GM18858 (cell line): Measurements from ENCODE around the gene RHBDF2.

Experiments
- ATAC-seq: cut with Tn5 transposase; IDR thresholded peaks from one replicate; pipeline ENCODE4 v1.9.1; 2021; ENCODE audit not compliant: unreplicated experiment

The RHBDF2 gene

GRCh38 chr17:76484228-76484725, 16.9 kb downstream of the RHBDF2 start:
- no peak for ATAC-seq

GRCh38 chr17:76481071-76481655, 20.1 kb downstream of the RHBDF2 start:
- peak; percentile 62 for ATAC-seq

- no peak for ATAC-seq
Observed at GRCh38 chr17:76480632-76481031, 20.6 kb downstream of the RHBDF2 start.

GRCh38 chr17:76479515-76480060, 21.6 kb downstream of the RHBDF2 start:
- ATAC-seq = no peak

GRCh38 chr17:76478730-76479514, 22.3 kb downstream of the RHBDF2 start:
- ATAC-seq = no peak

GRCh38 chr17:76478097-76478496, 23.1 kb downstream of the RHBDF2 start:
- no peak for ATAC-seq

GRCh38 chr17:76477576-76477975, 23.6 kb downstream of the RHBDF2 start:
- ATAC-seq = no peak

GRCh38 chr17:76476736-76477135, 24.5 kb downstream of the RHBDF2 start:
- no peak for ATAC-seq

GRCh38 chr17:76475302-76475701, 25.9 kb downstream of the RHBDF2 start:
- ATAC-seq = no peak

- ATAC-seq = no peak
Observed at GRCh38 chr17:76474894-76475293, 26.3 kb downstream of the RHBDF2 start.

GRCh38 chr17:76474238-76474637, 27.0 kb downstream of the RHBDF2 start:
- ATAC-seq = no peak

GRCh38 chr17:76473541-76473985, 27.7 kb downstream of the RHBDF2 start:
- ATAC-seq = no peak

- no peak for ATAC-seq
Observed at GRCh38 chr17:76472726-76473125, 28.5 kb downstream of the RHBDF2 start.

- no peak for ATAC-seq
Observed at GRCh38 chr17:76472258-76472645, 29.0 kb downstream of the RHBDF2 start.

- no peak for ATAC-seq
Observed at GRCh38 chr17:76471498-76472257, 29.5 kb downstream of the RHBDF2 start.

- ATAC-seq = no peak
Observed at GRCh38 chr17:76469991-76470739, 31.1 kb downstream of the RHBDF2 start.

- no peak for ATAC-seq
Observed at GRCh38 chr17:76469076-76469990, 31.9 kb downstream of the RHBDF2 start.

GRCh38 chr17:76468634-76469010, 32.6 kb downstream of the RHBDF2 start:
- no peak for ATAC-seq

- no peak for ATAC-seq
Observed at GRCh38 chr17:76467809-76468633, 33.2 kb downstream of the RHBDF2 start.
